Measurements from ENCODE around the gene OR2C1. TPM values are rescaled to one million over a fixed set of nuclear protein-coding genes. Genes with fewer than 3 reads are reported as not detected.
A peak's percentile ranks its signal among the peaks of the same experiment; 100 is the strongest.

OR2C1 gene
- total RNA-seq, 1 donor from 2014 or later, result 0.19 TPM

DNA sequence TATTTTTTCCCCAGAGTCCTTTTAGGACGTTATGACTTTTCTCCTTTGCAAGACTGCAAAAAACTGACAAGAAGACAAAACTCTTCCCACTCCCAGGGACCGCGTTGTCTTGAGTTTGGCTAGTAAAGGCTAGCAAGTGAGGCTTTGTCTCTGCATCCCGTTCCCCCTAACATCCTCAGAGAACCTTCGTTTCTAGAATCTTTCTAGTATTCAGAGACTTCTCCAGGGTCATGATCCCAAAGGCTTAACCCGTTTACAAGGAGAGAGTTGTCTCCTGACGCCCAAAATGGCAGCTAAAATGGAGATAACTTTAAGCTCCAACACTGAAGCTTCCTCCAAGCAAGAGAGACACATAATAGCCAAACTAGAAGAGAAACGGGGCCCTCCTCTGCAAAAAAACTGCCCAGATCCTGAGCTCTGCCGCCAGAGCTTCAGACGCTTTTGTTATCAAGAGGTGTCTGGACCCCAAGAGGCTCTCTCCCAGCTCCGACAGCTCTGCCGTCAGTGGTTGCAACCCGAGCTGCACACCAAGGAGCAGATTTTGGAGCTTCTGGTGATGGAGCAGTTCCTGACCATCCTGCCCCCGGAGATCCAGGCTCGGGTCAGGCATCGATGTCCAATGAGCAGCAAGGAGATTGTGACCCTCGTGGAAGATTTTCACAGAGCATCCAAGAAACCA is 46.2 kb downstream of the OR2C1 start:
- TF ChIP-seq, protein P1, sequence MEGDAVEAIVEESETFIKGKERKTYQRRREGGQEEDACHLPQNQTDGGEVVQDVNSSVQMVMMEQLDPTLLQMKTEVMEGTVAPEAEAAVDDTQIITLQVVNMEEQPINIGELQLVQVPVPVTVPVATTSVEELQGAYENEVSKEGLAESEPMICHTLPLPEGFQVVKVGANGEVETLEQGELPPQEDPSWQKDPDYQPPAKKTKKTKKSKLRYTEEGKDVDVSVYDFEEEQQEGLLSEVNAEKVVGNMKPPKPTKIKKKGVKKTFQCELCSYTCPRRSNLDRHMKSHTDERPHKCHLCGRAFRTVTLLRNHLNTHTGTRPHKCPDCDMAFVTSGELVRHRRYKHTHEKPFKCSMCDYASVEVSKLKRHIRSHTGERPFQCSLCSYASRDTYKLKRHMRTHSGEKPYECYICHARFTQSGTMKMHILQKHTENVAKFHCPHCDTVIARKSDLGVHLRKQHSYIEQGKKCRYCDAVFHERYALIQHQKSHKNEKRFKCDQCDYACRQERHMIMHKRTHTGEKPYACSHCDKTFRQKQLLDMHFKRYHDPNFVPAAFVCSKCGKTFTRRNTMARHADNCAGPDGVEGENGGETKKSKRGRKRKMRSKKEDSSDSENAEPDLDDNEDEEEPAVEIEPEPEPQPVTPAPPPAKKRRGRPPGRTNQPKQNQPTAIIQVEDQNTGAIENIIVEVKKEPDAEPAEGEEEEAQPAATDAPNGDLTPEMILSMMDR (IDR thresholded peaks at IDR 0.05; ENCODE audit: unreplicated experiment), result no peak
- Mint-ChIP-seq H3K4me3 (ENCODE audit: low read depth) (peak overlapping the region; percentile 85), H3K27me3 (no peaks in the 10 kb centered on the region), H3K36me3 (ENCODE audit: insufficient read depth) (peaks cover 62% of the 10 kb centered on the region), H3K4me1 (ENCODE audit: low read depth) (peaks cover 12% of the 10 kb centered on the region), H3K9me3 (ENCODE audit: low read depth) (peaks cover 38% of the 10 kb centered on the region), H3K27ac (peak overlapping the region; percentile 96)
- DNase-seq (ENCODE audit: low spot score, unreplicated experiment), result no peak

Other genes starting within 250 kb of the OR2C1 start
- gene ZNF205, start 243.3 kb upstream of the OR2C1 start, total RNA-seq, result 23.3 and 23.9 TPM in 2 replicates
- 13.1 and 13.4 TPM in 2 replicates for gene ZNF213, start 220.9 kb upstream of the OR2C1 start, total RNA-seq
- gene OR1F1, start 167.7 kb upstream of the OR2C1 start, total RNA-seq, result not detected in 2 replicates
- 11.2 and 11.9 TPM in 2 replicates for gene ZNF200, start 120.7 kb upstream of the OR2C1 start, total RNA-seq
- not detected in 2 replicates for gene MEFV, start 99.3 kb upstream of the OR2C1 start, total RNA-seq
- 29.4 and 33.8 TPM in 2 replicates for gene ZNF263, start 72.4 kb upstream of the OR2C1 start, total RNA-seq
- 5.4 and 5.8 TPM in 2 replicates for gene TIGD7, start 50.5 kb upstream of the OR2C1 start, total RNA-seq
- gene ZNF75A, start 50.4 kb upstream of the OR2C1 start, total RNA-seq, result 57.4 and 58.7 TPM in 2 replicates
- gene ZSCAN32, start 45.1 kb downstream of the OR2C1 start, total RNA-seq, result 19.1 and 21.3 TPM in 2 replicates
- gene ZNF174, start 45.3 kb downstream of the OR2C1 start, total RNA-seq, result 13.5 and 13.6 TPM in 2 replicates
- gene ZNF597, start 87.6 kb downstream of the OR2C1 start, total RNA-seq, result 2.0 and 2.2 TPM in 2 replicates
- gene NAA60, start 87.8 kb downstream of the OR2C1 start, total RNA-seq, result 66.8 and 71.3 TPM in 2 replicates
- not detected in 2 replicates for gene C16orf90, start 139.6 kb downstream of the OR2C1 start, total RNA-seq
- gene CLUAP1, start 145.1 kb downstream of the OR2C1 start, total RNA-seq, result 38.7 and 42.4 TPM in 2 replicates
- gene NLRC3, start 221.5 kb downstream of the OR2C1 start, total RNA-seq, result 0.14 and 0.38 TPM in 2 replicates

Data from progenitor cell of endocrine pancreas (in vitro differentiated cells).